Lower leg skin (tissue), 3 donors: ENCODE measurements around the gene TMOD4.

Experiments used
- POLR2A ChIP-seq, 2 donors: fragments of 450-650 bp; IDR thresholded peaks; one replicate each; pipeline ENCODE4 v1.6.1; 2016 to 2017; ENCODE audit warnings: antibody characterized with exemption in 2 of 2, mild to moderate bottlenecking in 1 of 2, moderate library complexity in 1 of 2
- TF ChIP-seq, protein P1 (sequence below), 3 donors: fragments of 450-650 bp; IDR thresholded peaks; one replicate each; pipeline ENCODE4 v1.5.1; 2016; ENCODE audit warnings: antibody characterized with exemption in 3 of 3, mild to moderate bottlenecking in 3 of 3, moderate library complexity in 2 of 3

DNA sequence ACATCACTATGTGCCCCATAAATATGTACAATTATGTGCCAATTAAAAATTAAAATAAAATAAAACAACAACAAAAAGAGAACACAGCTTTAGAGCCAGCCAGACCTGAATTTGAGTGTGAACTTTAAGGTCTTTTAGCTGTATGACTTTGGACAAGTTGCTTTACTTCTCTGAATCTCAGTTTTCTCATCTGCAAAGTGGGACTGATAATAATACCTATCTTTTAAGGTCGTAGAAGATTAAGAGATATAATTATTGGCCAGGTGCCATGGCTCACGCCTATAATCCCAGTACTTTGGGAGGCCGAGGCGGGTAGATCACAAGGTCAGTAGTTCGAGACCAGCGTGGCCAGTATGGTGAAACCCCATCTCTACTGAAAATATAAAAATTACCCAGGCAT is 17.5 kb upstream of the TMOD4 start:
- TF ChIP-seq, protein P1, sequence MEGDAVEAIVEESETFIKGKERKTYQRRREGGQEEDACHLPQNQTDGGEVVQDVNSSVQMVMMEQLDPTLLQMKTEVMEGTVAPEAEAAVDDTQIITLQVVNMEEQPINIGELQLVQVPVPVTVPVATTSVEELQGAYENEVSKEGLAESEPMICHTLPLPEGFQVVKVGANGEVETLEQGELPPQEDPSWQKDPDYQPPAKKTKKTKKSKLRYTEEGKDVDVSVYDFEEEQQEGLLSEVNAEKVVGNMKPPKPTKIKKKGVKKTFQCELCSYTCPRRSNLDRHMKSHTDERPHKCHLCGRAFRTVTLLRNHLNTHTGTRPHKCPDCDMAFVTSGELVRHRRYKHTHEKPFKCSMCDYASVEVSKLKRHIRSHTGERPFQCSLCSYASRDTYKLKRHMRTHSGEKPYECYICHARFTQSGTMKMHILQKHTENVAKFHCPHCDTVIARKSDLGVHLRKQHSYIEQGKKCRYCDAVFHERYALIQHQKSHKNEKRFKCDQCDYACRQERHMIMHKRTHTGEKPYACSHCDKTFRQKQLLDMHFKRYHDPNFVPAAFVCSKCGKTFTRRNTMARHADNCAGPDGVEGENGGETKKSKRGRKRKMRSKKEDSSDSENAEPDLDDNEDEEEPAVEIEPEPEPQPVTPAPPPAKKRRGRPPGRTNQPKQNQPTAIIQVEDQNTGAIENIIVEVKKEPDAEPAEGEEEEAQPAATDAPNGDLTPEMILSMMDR (IDR thresholded peaks at IDR 0.05) = no peak
- TF ChIP-seq POLR2A (IDR thresholded peaks at IDR 0.05) = no peak
